Right lobe of liver (tissue), 6 donors: ENCODE measurements around the gene ADARB2. TPM values are rescaled to one million over a fixed set of nuclear protein-coding genes. Genes with fewer than 3 reads are reported as not detected.

Experiments
- ATAC-seq, 4 donors: fragments of 200-7000 bp; cut with Tn5 transposase; one replicate each; pipeline ENCODE4 v1.9.1; 2020; ENCODE audit warnings: mild to moderate bottlenecking in 4 of 4, moderate library complexity in 4 of 4
- DNase-seq, 3 donors: peaks; one replicate each; pipeline ENCODE4 v3.0.0-alpha.2; 2020
- H3K27ac ChIP-seq, 3 donors: fragments of 200-600 bp; one replicate each; pipeline ENCODE4 v1.8.0; 2022
- H3K27me3 ChIP-seq, 2 donors: fragments of 200-600 bp; one replicate each; pipeline ENCODE4 v1.8.0; 2022
- H3K36me3 ChIP-seq, 4 donors: fragments of 200-600 bp; sonication (generic) in 1 of 4; one replicate each; pipeline versions ENCODE4 v1.5.1 to v1.8.0; 2017 to 2022; ENCODE audit warnings: control low read depth in 1 of 4
- H3K4me1 ChIP-seq, 4 donors: fragments of 200-600 bp; sonication (generic) in 1 of 4; one replicate each; pipeline versions ENCODE4 v1.5.1 to v1.8.0; 2017 to 2022; ENCODE audit warnings: control low read depth in 1 of 4
- H3K4me3 ChIP-seq, 3 donors: fragments of 200-600 bp; one replicate each; pipeline ENCODE4 v1.8.0; 2022
- H3K9me3 ChIP-seq, 4 donors: fragments of 200-600 bp; sonication (generic) in 1 of 4; one replicate each; pipeline versions ENCODE4 v1.5.1 to v1.8.0; 2017 to 2022; ENCODE audit warnings: control low read depth in 1 of 4
- CTCF ChIP-seq, 4 donors: fragments of 200-600 bp in 3 of 4; fragments of 450-650 bp in 1 of 4; IDR thresholded peaks; one replicate each; pipeline versions ENCODE4 v1.5.1 to v1.8.0; 2016 to 2022; ENCODE audit warnings: antibody characterized with exemption in 4 of 4, mild to moderate bottlenecking in 2 of 4
- POLR2A ChIP-seq: fragments of 450-650 bp; IDR thresholded peaks from one replicate; pipeline ENCODE4 v1.6.1; 2017; ENCODE audit warnings: antibody characterized with exemption, mild to moderate bottlenecking
- WGBS: methylation state at CpG from one replicate; pipeline ENCODE4 v1.1.6; 2018; ENCODE audit warnings: low coverage, low lambda C conversion rate; ENCODE audit not compliant: insufficient coverage; ENCODE audit errors: missing lambda C conversion rate; 5-methylcytosine and 5-hydroxymethylcytosine counted together
- intact Hi-C, 2 donors: fragments of 100-400 bp; cut with DNase I; formaldehyde crosslinking; loops; one replicate each; pipeline versions ENCODE4 v1.11.2 to v1.14.1; 2022
- total RNA-seq, 6 experiments: library from RNA; depleted of rRNA in 2 of 6; stranded (reverse); fragments of >200 nt in 2 of 6; fragmentation: NEBNext Ultra II Directional in 3 of 6; extraction: Animal tissue kit (Norgen Biotek cat#: 25700) in 3 of 6; gene quantifications; one replicate each; pipeline versions ENCODE4 v1.1.0 to v1.2.4, GENCODE V29; 2016 to 2023
- donor health status: DM: no; HTN: yes; CAD: no.
- donor health status: DM: no; HTN: no; CAD: no.
- donor health status: DM: no; HTN: no; CAD: no.
- donor health status: DM: no; HTN: yes; CAD: no.
- donor health status: DM: no; HTN: yes; CAD: no.

Gene ADARB2
- total RNA-seq, 6 experiments from 2014 or later, result 0.07 to 0.68 (median 0.42) TPM

GRCh38 chr10:1716839-1717238 is 20.5 kb downstream of the ADARB2 start:
- WGBS, result 49% methylated on average over 4 of the region's 4 CpGs
- intact Hi-C loops, result no loop called here
- Histone ChIP-seq H3K27me3 (no peaks in the 10 kb centered on the region), H3K9me3 (no peaks in the 10 kb centered on the region), H3K4me3 (no peak overlapping the region), H3K4me1 (no peaks in the 10 kb centered on the region), H3K36me3 (no peaks in the 10 kb centered on the region), H3K27ac (no peak overlapping the region)
- DNase-seq, result no peak
- TF ChIP-seq CTCF (IDR thresholded peaks at IDR 0.05) (no peak), POLR2A (no peak)
- no peak for ATAC-seq

- H3K27ac ChIP-seq, result no peak overlapping the region
- ATAC-seq (peak in 3 of 4 donors; percentile 52 to 79 (median 57)), DNase-seq (peak in 1 of 3 donors; percentile 55)
- no peaks in the 10 kb centered on the region for H3K4me1 ChIP-seq
- no peaks in the 10 kb centered on the region for H3K27me3 ChIP-seq
- no peaks in the 10 kb centered on the region for H3K9me3 ChIP-seq
- TF ChIP-seq CTCF (IDR thresholded peaks at IDR 0.05) (peak in 2 of 4 donors; percentile 22 to 54), POLR2A (no peak)
- no peak overlapping the region for H3K4me3 ChIP-seq
- no peaks in the 10 kb centered on the region for H3K36me3 ChIP-seq
- intact Hi-C loops, result no loop called here
- 42% methylated on average over 15 of the region's 18 CpGs for whole genome bisulfite sequencing
Observed at GRCh38 chr10:1715821-1716220, 21.5 kb downstream of the ADARB2 start.

DNA sequence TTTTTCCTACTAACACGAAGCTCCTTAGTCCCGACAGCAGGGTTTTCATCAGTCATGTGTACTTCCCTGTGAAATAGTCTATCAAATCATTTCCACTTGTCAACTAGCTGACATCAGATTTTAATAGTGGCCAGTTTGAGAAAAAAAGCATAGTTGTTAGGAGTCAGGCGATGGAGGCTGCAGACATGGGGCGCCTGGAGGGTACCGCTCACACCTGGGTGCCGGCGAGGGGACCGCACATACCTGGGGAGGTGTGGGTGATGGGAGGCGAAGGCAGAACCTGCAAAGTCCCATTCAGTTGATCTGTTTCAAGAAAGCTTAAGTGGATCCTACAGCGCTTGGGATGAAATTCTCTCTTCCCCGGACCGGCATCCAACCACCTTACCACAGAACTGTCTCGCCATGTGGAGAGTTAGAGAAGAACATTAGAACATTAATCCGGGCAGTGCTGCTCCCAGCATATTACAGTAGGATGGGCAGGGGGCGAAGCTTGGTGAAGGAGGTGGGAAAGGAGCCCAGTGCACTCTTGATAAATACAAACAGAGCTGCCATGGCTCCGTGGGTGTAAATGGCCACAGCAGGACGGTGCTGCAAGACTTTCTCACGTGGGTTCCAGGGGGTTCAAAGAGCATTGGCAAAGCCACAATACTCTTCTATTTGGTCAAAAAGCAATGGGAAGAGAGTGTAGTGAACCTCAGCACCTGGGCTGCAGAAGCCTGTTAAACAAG is 24.2 kb downstream of the ADARB2 start:
- Histone ChIP-seq H3K27me3 (no peaks in the 10 kb centered on the region), H3K27ac (no peak overlapping the region), H3K4me3 (no peak overlapping the region), H3K4me1 (no peaks in the 10 kb centered on the region), H3K36me3 (no peaks in the 10 kb centered on the region), H3K9me3 (no peaks in the 10 kb centered on the region)
- no peak for DNase-seq
- 52% methylated on average over 8 of the region's 18 CpGs for WGBS
- intact Hi-C loops, result no loop called here
- TF ChIP-seq CTCF (IDR thresholded peaks at IDR 0.05) (no peak), POLR2A (no peak)
- no peak for ATAC-seq

GRCh38 chr10:1712314-1712713 is 25.0 kb downstream of the ADARB2 start:
- DNase-seq, result no peak
- Histone ChIP-seq H3K9me3 (no peaks in the 10 kb centered on the region), H3K27me3 (no peaks in the 10 kb centered on the region), H3K4me1 (no peaks in the 10 kb centered on the region), H3K27ac (no peak overlapping the region), H3K36me3 (no peaks in the 10 kb centered on the region), H3K4me3 (no peak overlapping the region)
- no peak for ATAC-seq
- TF ChIP-seq POLR2A, result no peak
- WGBS, result 31% methylated on average over 2 of the region's 7 CpGs
- intact Hi-C loops, result no loop called here

GRCh38 chr10:1709161-1709560 is 28.2 kb downstream of the ADARB2 start:
- 26% methylated on average over 2 of the region's 2 CpGs for WGBS
- no peak for DNase-seq
- Histone ChIP-seq H3K27me3 (no peaks in the 10 kb centered on the region), H3K4me3 (no peak overlapping the region), H3K36me3 (no peaks in the 10 kb centered on the region), H3K9me3 (no peaks in the 10 kb centered on the region), H3K4me1 (no peaks in the 10 kb centered on the region), H3K27ac (no peak overlapping the region)
- intact Hi-C loops, result no loop called here
- TF ChIP-seq CTCF (IDR thresholded peaks at IDR 0.05), result no peak
- TF ChIP-seq POLR2A, result no peak
- no peak for ATAC-seq
